RWPE1 (cell line): ENCODE results near the gene MAIP1.

ENCODE experiments used
- CTCF ChIA-PET: fragments of 350-600 bp; sonication (Branson Sonifier 250); formaldehyde crosslinking; extraction: SDS; loops from one replicate; lab custom pipeline; 2021; lab: Yijun Ruan, JAX
- POLR2A ChIA-PET: fragments of 400-600 bp; formaldehyde crosslinking; extraction: SDS; loops from one replicate; lab custom pipeline; 2020; ENCODE audit warnings: antibody characterized with exemption; ENCODE audit not compliant: low non-redundant PET; lab: Yijun Ruan, JAX
- DNase-seq: peaks from one replicate; pipeline ENCODE4 v3.0.0; 2012; ENCODE audit warnings: low spot score
- H3K27ac ChIP-seq: fragments of 450-650 bp; 2 replicates; pipeline ENCODE4 v1.5.1; 2017
- CTCF ChIP-seq: fragments of 450-650 bp; conservative IDR thresholded peaks from 2 replicates; pipeline ENCODE4 v1.5.1; 2017; ENCODE audit warnings: low read depth, mild to moderate bottlenecking

The MAIP1 gene

GRCh38 chr2:199958014-199958413, 2.6 kb downstream of the MAIP1 start:
- POLR2A ChIA-PET = no interaction called here
- DNase-seq = no peak
- no peak for TF ChIP-seq CTCF
- CTCF ChIA-PET = interaction anchor here (1.0 kb wide), 1 partner anchor 13 kb away, joined by 3 read pairs; no protein-coding TSS in a partner anchor
- no peak overlapping the region for H3K27ac ChIP-seq

- CTCF ChIA-PET = no interaction called here
- TF ChIP-seq CTCF = no peak
- H3K27ac ChIP-seq = no peak overlapping the region
- no peak for DNase-seq
- POLR2A ChIA-PET = no interaction called here
Measured at GRCh38 chr2:199962203-199962602, 6.8 kb downstream of the MAIP1 start.

- CTCF ChIA-PET = no interaction called here
- DNase-seq = no peak
Measured at GRCh38 chr2:199966405-199966804, 11.0 kb downstream of the MAIP1 start.

GRCh38 chr2:199966976-199967375, 11.6 kb downstream of the MAIP1 start:
- TF ChIP-seq CTCF = no peak
- no peak for DNase-seq
- H3K27ac ChIP-seq = no peak overlapping the region
- ChIA-PET CTCF (no interaction called here), POLR2A (no interaction called here)

More at GRCh38 chr2:199966405-199966804, 11.0 kb downstream of the MAIP1 start:
- TF ChIP-seq CTCF = no peak
- H3K27ac ChIP-seq = no peak overlapping the region
- POLR2A ChIA-PET = no interaction called here

- DNase-seq = no peak
- POLR2A ChIA-PET = no interaction called here
- TF ChIP-seq CTCF = no peak
- no peak overlapping the region for H3K27ac ChIP-seq
- CTCF ChIA-PET = no interaction called here
Measured at GRCh38 chr2:199968126-199968525, 12.7 kb downstream of the MAIP1 start.

- ChIA-PET CTCF (interaction anchor here (1.1 kb wide), 1 partner anchor 15 kb away, joined by 3 read pairs; no protein-coding TSS in a partner anchor), POLR2A (no interaction called here)
- TF ChIP-seq CTCF = no peak
- no peak overlapping the region for H3K27ac ChIP-seq
- DNase-seq = no peak
Measured at GRCh38 chr2:199972088-199972626, 16.8 kb downstream of the MAIP1 start.
